K562 (cell line): ENCODE measurements around the gene SOCS3. TPM values are rescaled to one million over a fixed set of nuclear protein-coding genes. Genes with fewer than 3 reads are reported as not detected.

ENCODE experiments used
- CBFA2T2 ChIP-seq: fragments of 450-650 bp; conservative IDR thresholded peaks from 2 replicates; pipeline ENCODE4 v1.6.1; 2017; ENCODE audit warnings: mild to moderate bottlenecking
- CCNT2 ChIP-seq: IDR thresholded peaks from 2 replicates; pipeline ENCODE4 v1.6.1; 2011; ENCODE audit warnings: borderline replicate concordance, low read depth, mild to moderate bottlenecking, moderate library complexity, mixed read lengths, low read length; ENCODE audit not compliant: insufficient read length; ENCODE audit errors: extremely low read depth
- CHD2 ChIP-seq: IDR thresholded peaks from 2 replicates; pipeline ENCODE4 v1.6.1; 2011; ENCODE audit warnings: low read depth, low read length
- CREB3 ChIP-seq: fragments of 450-650 bp; conservative IDR thresholded peaks from 2 replicates; pipeline ENCODE4 v1.6.1; 2016; ENCODE audit warnings: missing genetic modification characterization, low read depth, mild to moderate bottlenecking, missing compliant biosample characterization, moderate library complexity
- EP400 ChIP-seq: fragments of 450-650 bp; IDR thresholded peaks from 2 replicates; pipeline ENCODE4 v1.6.1; 2017; ENCODE audit warnings: antibody characterized with exemption, mild to moderate bottlenecking, moderate library complexity
- HINFP ChIP-seq: fragments of 450-650 bp; conservative IDR thresholded peaks from 2 replicates; pipeline ENCODE4 v1.6.1; 2016; ENCODE audit warnings: missing genetic modification characterization, low read depth, mild to moderate bottlenecking, control low read depth, missing compliant biosample characterization
- HNRNPH1 ChIP-seq: fragments of 200-400 bp; formaldehyde crosslinking; optimal IDR thresholded peaks from 2 replicates; pipeline ENCODE3; 2017; ENCODE audit warnings: low read depth, mild to moderate bottlenecking, low read length, moderate library complexity
- KDM4B ChIP-seq, 2 experiments: fragments of 450-650 bp in 1 of 2; sonication (generic) in 1 of 2; IDR thresholded peaks; 2 replicates each; pipeline ENCODE4 v1.6.1; 2016 to 2017; ENCODE audit warnings: borderline replicate concordance in 2 of 2, antibody characterized with exemption in 1 of 2, low read depth in 1 of 2, mild to moderate bottlenecking in 1 of 2
- MEF2A ChIP-seq: IDR thresholded peaks from 2 replicates; pipeline ENCODE4 v1.6.1; 2011; ENCODE audit warnings: low read depth, mild to moderate bottlenecking, low read length, moderate library complexity; ENCODE audit not compliant: control insufficient read depth
- MEF2D ChIP-seq: conservative IDR thresholded peaks from 2 replicates; pipeline ENCODE4 v1.6.1; 2016; ENCODE audit warnings: low read depth, missing genetic modification characterization, missing compliant biosample characterization
- PTRF ChIP-seq: fragments of 450-650 bp; IDR thresholded peaks from 2 replicates; pipeline ENCODE4 v1.6.1; 2016; ENCODE audit warnings: mild to moderate bottlenecking, missing genetic modification characterization, missing compliant biosample characterization
- PYGO2 ChIP-seq: fragments of 450-650 bp; IDR thresholded peaks from 2 replicates; pipeline ENCODE4 v1.6.1; 2016; ENCODE audit warnings: mild to moderate bottlenecking, missing genetic modification characterization, moderate library complexity, missing compliant biosample characterization
- RB1 ChIP-seq: fragments of 450-650 bp; IDR thresholded peaks from 2 replicates; pipeline ENCODE4 v1.6.1; 2017; ENCODE audit warnings: low read depth, mild to moderate bottlenecking
- RBBP5 ChIP-seq: fragments of 200-600 bp; sonication (generic); IDR thresholded peaks from 2 replicates; pipeline ENCODE4 v1.6.1; 2012; ENCODE audit warnings: borderline replicate concordance, mild to moderate bottlenecking, low read length, control low read depth, inconsistent platforms; ENCODE audit not compliant: insufficient read depth, poor library complexity, severe bottlenecking
- RHOXF2B ChIP-seq: fragments of 250-450 bp; sonication (Bioruptor Pico); conservative IDR thresholded peaks from 2 replicates; pipeline ENCODE4 v1.5.1; 2021
- SETDB1 ChIP-seq: IDR thresholded peaks from one replicate; pipeline ENCODE4 v1.6.1; 2012; ENCODE audit warnings: low read length, control low read depth, inconsistent platforms
- STAT6 ChIP-seq: sonication (generic); formaldehyde crosslinking; IDR thresholded peaks from 2 replicates; pipeline ENCODE4 v1.8.1; 2023; ENCODE audit warnings: mild to moderate bottlenecking, missing genetic modification reagents
- ZNF347 ChIP-seq: fragments of 450-650 bp; formaldehyde crosslinking; IDR thresholded peaks from 2 replicates; pipeline ENCODE4 v1.4.0; 2020; ENCODE audit warnings: low read depth, mild to moderate bottlenecking, moderate library complexity
- polyA plus RNA-seq, 8 experiments: library from polyadenylated mRNA; depleted of rRNA in 4 of 8; stranded (reverse) in 5 of 8; unstranded in 3 of 8; fragments of >200 nt; fragmentation: Nextera tagmentation in 2 of 8; fragmentation: Illumina TruSeq in 1 of 8; extraction: Ambion mirVana in 2 of 8; extraction: Trizol in 1 of 8; gene quantifications; 2 replicates each; pipeline versions ENCODE4 v1.2.1 to v1.2.3, GENCODE V29; 2011 to 2014; ENCODE audit warnings: inconsistent platforms in 1 of 8, missing spikeins in 1 of 8
- total RNA-seq, 7 experiments: library from RNA; depleted of rRNA in 6 of 7; stranded (reverse); fragments of >200 nt in 6 of 7; fragmentation: Illumina TruSeq in 2 of 7; extraction: Trizol in 2 of 7; gene quantifications; 2 replicates each; pipeline versions ENCODE4 v1.2.1 to v1.2.3, GENCODE V29; 2011 to 2021; ENCODE audit warnings: low replicate concordance in 1 of 7
- TF ChIP-seq, protein P1 (sequence below): fragments of 450-650 bp; formaldehyde crosslinking; conservative IDR thresholded peaks from 2 replicates; pipeline ENCODE4 v1.4.0; 2022; ENCODE audit warnings: mild to moderate bottlenecking, missing genetic modification characterization

SOCS3 gene
- total and polyA plus RNA-seq, 9 of the 15 experiments (the other 6 are each of a cell fraction or from before 2014, with no cell fraction given): 0.56 to 38.9 (median 13.7) TPM

GRCh38 chr17:78313735-78314648 lies 45.9 kb downstream of the SOCS3 start (continued):
- TF ChIP-seq RBBP5 (peak; percentile 62), CHD2 (peak; percentile 81), CCNT2 (peak; percentile 92), KDM4B (IDR thresholded peaks at IDR 0.05; ENCODE audit: borderline replicate concordance in 2 of 2, low read depth in 1 of 2) (no peak), SETDB1 (no peak), EP400 (no peak; the same call in 1 of the 2 replicates), ZNF347 (CRISPR knock-in tag) (no peak), HINFP (no peak), CBFA2T2 (0 out of 2 replicates have a peak, but pooled peaks have one; percentile 22), CREB3 (tag) (no peak), MEF2D (no peak), STAT6 (CRISPR knock-in tag) (no peak), PYGO2 (tag) (no peak), PTRF (tag) (no peak), HNRNPH1 (no peak), RB1 (peak; percentile 66), MEF2A (no peak), RHOXF2B (CRISPR knock-in tag) (no peak)
- TF ChIP-seq, protein P1, sequence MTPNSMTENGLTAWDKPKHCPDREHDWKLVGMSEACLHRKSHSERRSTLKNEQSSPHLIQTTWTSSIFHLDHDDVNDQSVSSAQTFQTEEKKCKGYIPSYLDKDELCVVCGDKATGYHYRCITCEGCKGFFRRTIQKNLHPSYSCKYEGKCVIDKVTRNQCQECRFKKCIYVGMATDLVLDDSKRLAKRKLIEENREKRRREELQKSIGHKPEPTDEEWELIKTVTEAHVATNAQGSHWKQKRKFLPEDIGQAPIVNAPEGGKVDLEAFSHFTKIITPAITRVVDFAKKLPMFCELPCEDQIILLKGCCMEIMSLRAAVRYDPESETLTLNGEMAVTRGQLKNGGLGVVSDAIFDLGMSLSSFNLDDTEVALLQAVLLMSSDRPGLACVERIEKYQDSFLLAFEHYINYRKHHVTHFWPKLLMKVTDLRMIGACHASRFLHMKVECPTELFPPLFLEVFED: no peak
